NCI-H2196 treated with DMSO at 0.1 percent for 48 hours (cell line): ENCODE results near the gene TMEM255B.
"Not testable (repeated sequence)": the region's sequence is repeated elsewhere in the genome, so short reads cannot be mapped to it uniquely, and the experiment has no call there.

ENCODE experiments used
- DNase-seq: peaks from one replicate; lab custom pipeline; 2025; ENCODE audit not compliant: unreplicated experiment; lab: John Stamatoyannopoulos, UW

Gene TMEM255B

GRCh38 chr13:113816254-113816929 lies 57.4 kb downstream of the TMEM255B start:
- DNase-seq: no peak

- DNase-seq: peak; percentile 67
Observed at GRCh38 chr13:113816946-113817859, 58.2 kb downstream of the TMEM255B start.

- no peak for DNase-seq
Observed at GRCh38 chr13:113817860-113818691, 59.0 kb downstream of the TMEM255B start.

GRCh38 chr13:113818700-113819295 lies 59.8 kb downstream of the TMEM255B start:
- no peak for DNase-seq

- no peak for DNase-seq
Observed at GRCh38 chr13:113819341-113819730, 60.3 kb downstream of the TMEM255B start.

- no peak for DNase-seq
Observed at GRCh38 chr13:113819731-113820715, 61.0 kb downstream of the TMEM255B start.

GRCh38 chr13:113820813-113821651 lies 62.0 kb downstream of the TMEM255B start:
- DNase-seq: peak; percentile 71

- DNase-seq: no peak
Observed at GRCh38 chr13:113821847-113822246, 62.8 kb downstream of the TMEM255B start.

- no peak for DNase-seq
Observed at GRCh38 chr13:113822266-113822665, 63.2 kb downstream of the TMEM255B start.

GRCh38 chr13:113822956-113823744 lies 64.1 kb downstream of the TMEM255B start:
- DNase-seq: no peak

- DNase-seq: no peak
Observed at GRCh38 chr13:113823771-113824170, 64.7 kb downstream of the TMEM255B start.

GRCh38 chr13:113825841-113826240 lies 66.8 kb downstream of the TMEM255B start:
- DNase-seq: no peak

- DNase-seq: not testable (repeated sequence)
Observed at GRCh38 chr13:113826446-113826845, 67.4 kb downstream of the TMEM255B start.

- no peak for DNase-seq
Observed at GRCh38 chr13:113827021-113827420, 68.0 kb downstream of the TMEM255B start.

GRCh38 chr13:113828282-113828825 lies 69.3 kb downstream of the TMEM255B start:
- DNase-seq: no peak

GRCh38 chr13:113830426-113830950 lies 71.5 kb downstream of the TMEM255B start:
- DNase-seq: peak; percentile 6

- no peak for DNase-seq
Observed at GRCh38 chr13:113831061-113831460, 72.0 kb downstream of the TMEM255B start.
